Suprapubic skin (tissue), 3 donors: ENCODE results near the gene NOS1AP.

ENCODE experiments used
- EP300 ChIP-seq: sonication (generic); formaldehyde crosslinking; IDR thresholded peaks from one replicate; pipeline ENCODE4 v1.6.1; 2017; ENCODE audit warnings: antibody characterized with exemption
- POLR2A ChIP-seq, 2 donors: fragments of 450-650 bp; IDR thresholded peaks; one replicate each; pipeline ENCODE4 v1.6.1; 2017; ENCODE audit warnings: antibody characterized with exemption in 2 of 2, mild to moderate bottlenecking in 2 of 2, moderate library complexity in 2 of 2
- TF ChIP-seq, protein P1 (sequence below), 2 donors: fragments of 200-600 bp in 1 of 2; fragments of 450-650 bp in 1 of 2; sonication (generic) in 1 of 2; IDR thresholded peaks; one replicate each; pipeline ENCODE4 v1.5.1; 2016 to 2019; ENCODE audit warnings: antibody characterized with exemption in 2 of 2, mild to moderate bottlenecking in 1 of 2, moderate library complexity in 1 of 2

DNA sequence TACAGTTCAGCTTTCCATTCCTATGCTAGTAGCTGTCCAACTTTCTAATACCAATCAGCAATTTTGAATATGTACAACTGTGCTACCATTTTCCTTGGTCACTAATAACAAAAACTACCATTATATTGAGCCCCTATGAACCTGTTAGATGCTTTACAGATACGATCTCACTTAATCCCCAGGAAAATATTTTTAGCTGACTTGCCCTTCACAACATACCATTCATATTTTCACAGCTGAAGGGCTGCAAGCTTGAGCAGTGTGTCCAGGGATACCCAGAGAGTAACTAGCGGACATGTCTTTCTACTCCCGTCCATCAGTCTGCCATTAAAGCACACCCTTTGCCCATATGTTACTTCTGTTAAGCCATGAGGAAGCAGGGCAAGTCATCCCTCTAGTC lies 166.7 kb downstream of the NOS1AP start:
- TF ChIP-seq, protein P1, sequence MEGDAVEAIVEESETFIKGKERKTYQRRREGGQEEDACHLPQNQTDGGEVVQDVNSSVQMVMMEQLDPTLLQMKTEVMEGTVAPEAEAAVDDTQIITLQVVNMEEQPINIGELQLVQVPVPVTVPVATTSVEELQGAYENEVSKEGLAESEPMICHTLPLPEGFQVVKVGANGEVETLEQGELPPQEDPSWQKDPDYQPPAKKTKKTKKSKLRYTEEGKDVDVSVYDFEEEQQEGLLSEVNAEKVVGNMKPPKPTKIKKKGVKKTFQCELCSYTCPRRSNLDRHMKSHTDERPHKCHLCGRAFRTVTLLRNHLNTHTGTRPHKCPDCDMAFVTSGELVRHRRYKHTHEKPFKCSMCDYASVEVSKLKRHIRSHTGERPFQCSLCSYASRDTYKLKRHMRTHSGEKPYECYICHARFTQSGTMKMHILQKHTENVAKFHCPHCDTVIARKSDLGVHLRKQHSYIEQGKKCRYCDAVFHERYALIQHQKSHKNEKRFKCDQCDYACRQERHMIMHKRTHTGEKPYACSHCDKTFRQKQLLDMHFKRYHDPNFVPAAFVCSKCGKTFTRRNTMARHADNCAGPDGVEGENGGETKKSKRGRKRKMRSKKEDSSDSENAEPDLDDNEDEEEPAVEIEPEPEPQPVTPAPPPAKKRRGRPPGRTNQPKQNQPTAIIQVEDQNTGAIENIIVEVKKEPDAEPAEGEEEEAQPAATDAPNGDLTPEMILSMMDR (IDR thresholded peaks at IDR 0.05), result no peak
- TF ChIP-seq EP300 (no peak), POLR2A (IDR thresholded peaks at IDR 0.05) (no peak)
